HepG2 (cell line): Measurements from ENCODE around the gene IDUA. TPM values are rescaled to one million over a fixed set of nuclear protein-coding genes. Genes with fewer than 3 reads are reported as not detected.

Source experiments
- ATAC-seq: fragments of 200-7000 bp; cut with Tn5 transposase; 3 replicates; pipeline ENCODE4 v1.9.1; 2020; ENCODE audit warnings: mild to moderate bottlenecking, moderate library complexity
- BruUV-seq: library from RNA; stranded (reverse); fragments of 400-500 nt; replicated peaks from 2 replicates; lab custom pipeline; 2021; lab: Mats Ljungman, UMichigan
- CTCF ChIA-PET: fragments of 300-600 bp; formaldehyde crosslinking; extraction: SDS; loops from one replicate; lab custom pipeline; 2021; ENCODE audit warnings: low total read pairs, inconsistent platforms, low intra/inter-chr PET ratio; lab: Yijun Ruan, JAX
- POLR2A ChIA-PET: fragments of 350-600 bp; sonication (Branson Sonifier 250); formaldehyde crosslinking; loops from one replicate; lab custom pipeline; 2020; ENCODE audit warnings: antibody characterized with exemption, inconsistent platforms; lab: Yijun Ruan, JAX
- DNase-seq: peaks from one replicate; pipeline ENCODE4 v3.0.0-alpha.2; 2015; ENCODE audit warnings: low spot score
- FAIRE-seq: peaks from 3 replicates; lab custom pipeline; 2011; peaks lifted over from hg19 to GRCh38; lab: Jason Lieb, UNC
- H2AFZ ChIP-seq: one replicate; pipeline ENCODE4 v1.6.1; 2011; ENCODE audit warnings: low read length, inconsistent platforms
- H3K27ac ChIP-seq: fragments of 300-600 bp; 3 replicates; pipeline ENCODE4 v1.8.0; 2011; ENCODE audit warnings: mixed run types, mild to moderate bottlenecking, mixed read lengths, low read length, inconsistent platforms; ENCODE audit not compliant: insufficient read depth; ENCODE audit errors: extremely low read length
- H3K27me3 ChIP-seq, 2 experiments: fragments of 200-600 bp in 1 of 2; 2 replicates in 1 of 2; 3 replicates in 1 of 2; pipeline versions ENCODE4 v1.6.0 to v1.8.0; 2011; ENCODE audit warnings: low read length in 2 of 2, mild to moderate bottlenecking in 2 of 2, moderate library complexity in 2 of 2, inconsistent platforms in 1 of 2; ENCODE audit not compliant: insufficient read depth in 2 of 2, control insufficient read depth in 1 of 2
- H3K36me3 ChIP-seq, 2 experiments: fragments of 200-600 bp in 1 of 2; replicated peaks in 1 of 2; 2 replicates in 1 of 2; 3 replicates in 1 of 2; pipeline versions ENCODE4 v1.5.1 to v1.8.0; 2011; ENCODE audit warnings: low read length in 2 of 2, inconsistent platforms in 1 of 2; ENCODE audit not compliant: insufficient read depth in 2 of 2, control insufficient read depth in 1 of 2
- H3K4me1 ChIP-seq: 2 replicates; pipeline ENCODE4 v1.5.1; 2012; ENCODE audit warnings: low read length, inconsistent platforms; ENCODE audit not compliant: insufficient read depth
- H3K4me2 ChIP-seq: 2 replicates; pipeline ENCODE4 v1.6.0; 2011; ENCODE audit warnings: low read depth, low read length, inconsistent platforms
- H3K4me3 ChIP-seq, 3 experiments: fragments of 200-600 bp in 1 of 3; sonication (generic), shearing (Covaris generic) in 1 of 3; replicated peaks in 1 of 3; 2 replicates each; pipeline ENCODE4 v1.5.1; 2011 to 2016; ENCODE audit warnings: low read length in 3 of 3, inconsistent platforms in 2 of 3, low read depth in 2 of 3, mild to moderate bottlenecking in 2 of 3, control low read depth in 1 of 3, mixed read lengths in 1 of 3; ENCODE audit not compliant: insufficient read depth in 1 of 3
- H3K79me2 ChIP-seq: one replicate; pipeline ENCODE4 v1.6.1; 2011; ENCODE audit warnings: low read length, inconsistent platforms; ENCODE audit not compliant: insufficient read depth
- H3K9ac ChIP-seq: 2 replicates; pipeline ENCODE4 v1.6.0; 2011; ENCODE audit warnings: mild to moderate bottlenecking, low read depth, low read length, inconsistent platforms; ENCODE audit not compliant: insufficient read depth
- H3K9me3 ChIP-seq: 2 replicates; pipeline ENCODE4 v1.5.1; 2012; ENCODE audit warnings: mild to moderate bottlenecking, low read length
- H4K20me1 ChIP-seq: 2 replicates; pipeline ENCODE4 v1.6.0; 2011; ENCODE audit warnings: inconsistent platforms, mild to moderate bottlenecking, low read length, moderate library complexity; ENCODE audit not compliant: insufficient read depth
- HNRNPL ChIP-seq: fragments of 200-400 bp; formaldehyde crosslinking; IDR thresholded peaks from 2 replicates; pipeline ENCODE4 v1.6.1; 2017; ENCODE audit warnings: mild to moderate bottlenecking, low read depth, low read length
- POLR2A ChIP-seq, 2 experiments: IDR thresholded peaks; 2 replicates each; pipeline ENCODE4 v1.6.1; 2011; ENCODE audit warnings: low read depth in 2 of 2, low read length in 2 of 2, mild to moderate bottlenecking in 1 of 2, moderate library complexity in 1 of 2; ENCODE audit not compliant: insufficient read depth in 1 of 2
- RBFOX2 ChIP-seq: fragments of 200-400 bp; formaldehyde crosslinking; IDR thresholded peaks from 2 replicates; pipeline ENCODE4 v1.6.1; 2017; ENCODE audit warnings: low read depth, mild to moderate bottlenecking, low read length
- SNAPC5 ChIP-seq: sonication (generic); formaldehyde crosslinking; IDR thresholded peaks from 2 replicates; pipeline ENCODE4 v1.8.1; 2023; ENCODE audit warnings: mild to moderate bottlenecking, missing genetic modification reagents, borderline replicate concordance
- ZBTB33 ChIP-seq: sonication (generic); formaldehyde crosslinking; IDR thresholded peaks from 2 replicates; pipeline ENCODE4 v1.4.0; 2020; ENCODE audit warnings: missing genetic modification reagents
- ZNF18 ChIP-seq: sonication (generic); formaldehyde crosslinking; IDR thresholded peaks from 2 replicates; pipeline ENCODE4 v1.8.0; 2022; ENCODE audit warnings: mild to moderate bottlenecking, missing genetic modification reagents; ENCODE audit not compliant: insufficient replicate concordance
- WGBS: methylation state at CpG from one replicate; pipeline ENCODE4 v1.1.6; 2017; ENCODE audit warnings: low lambda C conversion rate; 5-methylcytosine and 5-hydroxymethylcytosine counted together
- in situ Hi-C: cut with HindIII; loops from 2 replicates; pipeline ENCODE4 v1.10.0; 2017; ENCODE audit warnings: low pct_unique_long_range_greater_than_20kb; ENCODE audit not compliant: extremely low pct_ligation_motif_present
- intact Hi-C: fragments of 100-400 bp; cut with micrococcal nuclease; formaldehyde crosslinking; loops from one replicate; pipeline ENCODE4 v1.10.0; 2022; ENCODE audit not compliant: unreplicated experiment
- polyA plus RNA-seq, 8 experiments: library from polyadenylated mRNA; depleted of rRNA in 3 of 8; stranded (reverse) in 7 of 8; unstranded in 1 of 8; fragments of >200 nt; fragmentation: Illumina TruSeq in 4 of 8; extraction: Trizol in 4 of 8; gene quantifications; 2 replicates each; pipeline versions ENCODE4 v1.2.1 to v1.2.3, GENCODE V29; 2011 to 2016; ENCODE audit warnings: low read depth in 4 of 8, missing spikeins in 1 of 8, mixed read lengths in 1 of 8; ENCODE audit not compliant: insufficient read depth in 1 of 8
- total RNA-seq, 5 experiments: library from RNA; depleted of rRNA; stranded (reverse); fragments of >200 nt; fragmentation: Illumina TruSeq; extraction: Trizol; gene quantifications; 2 replicates each; pipeline ENCODE4 v1.2.3, GENCODE V29; 2016; ENCODE audit warnings: low read depth in 1 of 5

The IDUA gene
- total and polyA plus RNA-seq, 2 of the 13 experiments (the other 11 are each of a cell fraction or from before 2014, with no cell fraction given) = 0.77 to 1.0 TPM

- TF ChIP-seq SNAPC5 (CRISPR knock-in tag) (no peak), POLR2A (IDR thresholded peaks at IDR 0.05; ENCODE audit: insufficient read depth in 1 of 2, low read depth in 2 of 2, low read length in 2 of 2) (peak in 1 of 2 experiments; percentile 38; a peak in 1 of 4 replicates), ZNF18 (no peak), HNRNPL (0 out of 2 replicates have a peak, but pooled peaks have one; percentile 50), RBFOX2 (peak; percentile 42; the same call in 1 of the 2 replicates), ZBTB33 (CRISPR knock-in tag) (peak; percentile 49; the same call in 1 of the 2 replicates)
- peaks cover 53% of the 10 kb centered on the region for H3K4me1 ChIP-seq
- peaks cover 16% of the 10 kb centered on the region for H3K79me2 ChIP-seq
- H3K9ac ChIP-seq = no peak overlapping the region
- DNase-seq (no peak), ATAC-seq (no peak), FAIRE-seq (no peak)
- H3K4me2 ChIP-seq = no peak overlapping the region
- POLR2A ChIA-PET = no interaction called here
- H3K4me3 ChIP-seq = no peak overlapping the region
- no peaks in the 10 kb centered on the region for H3K9me3 ChIP-seq
- peaks cover 9 to 15% of the 10 kb centered on the region in 2 experiments; a peak in 4 of 5 replicates for H3K36me3 ChIP-seq
- no TSS peak for BruUV-seq
- CTCF ChIA-PET = no interaction called here
- no peak overlapping the region for H3K27ac ChIP-seq
- intact Hi-C loops = no loop called here
- H4K20me1 ChIP-seq = no peaks in the 10 kb centered on the region
- in situ Hi-C loops = loop anchor here (5.0 to 10.0 kb wide), 2 partner anchors 58 to 175 kb away; partner anchors contain the start of genes GAK and TMEM175
- H2AFZ ChIP-seq = no peak overlapping the region
- WGBS = 96% methylated on average over 35 of the region's 58 CpGs
- no peaks in the 10 kb centered on the region; a peak in 1 of 5 replicates for H3K27me3 ChIP-seq
Measured at GRCh38 chr4:989722-990471, 3.1 kb downstream of the IDUA start.
